GM23338 (cell line): ENCODE results near the gene ITFG1. TPM values are rescaled to one million over a fixed set of nuclear protein-coding genes. Genes with fewer than 3 reads are reported as not detected.

Experiments
- ATAC-seq: fragments of 200-7000 bp; cut with Tn5 transposase; 3 replicates; pipeline ENCODE4 v1.9.1; 2020
- DNase-seq: peaks from one replicate; pipeline ENCODE4 v3.0.0-alpha.2; 2015; ENCODE audit warnings: low spot score
- H2AFZ ChIP-seq: fragments of 200-600 bp; sonication (generic); 2 replicates; pipeline ENCODE4 v1.8.0; 2016; ENCODE audit warnings: antibody characterized with exemption, mild to moderate bottlenecking, moderate library complexity
- H3F3A ChIP-seq: fragments of 200-600 bp; sonication (generic); replicated peaks from 2 replicates; pipeline ENCODE4 v1.8.0; 2017; ENCODE audit warnings: antibody characterized with exemption, mixed run types, low read depth
- H3K27ac ChIP-seq: fragments of 200-600 bp; sonication (generic); 2 replicates; pipeline ENCODE4 v1.6.1; 2016; ENCODE audit warnings: low read depth
- H3K27me3 ChIP-seq: fragments of 200-600 bp; sonication (generic); 2 replicates; pipeline ENCODE4 v1.8.0; 2016; ENCODE audit warnings: mild to moderate bottlenecking, mixed run types, moderate library complexity; ENCODE audit not compliant: insufficient read depth
- H3K36me3 ChIP-seq: fragments of 200-600 bp; sonication (generic); 2 replicates; pipeline ENCODE4 v1.8.0; 2016; ENCODE audit warnings: mild to moderate bottlenecking; ENCODE audit not compliant: insufficient read depth
- H3K4me1 ChIP-seq: fragments of 200-600 bp; sonication (generic); 2 replicates; pipeline ENCODE4 v1.8.0; 2016; ENCODE audit warnings: mild to moderate bottlenecking, moderate library complexity; ENCODE audit not compliant: insufficient read depth
- H3K4me2 ChIP-seq: fragments of 200-600 bp; sonication (generic); 2 replicates; pipeline ENCODE4 v1.7.1; 2017; ENCODE audit warnings: mixed run types
- H3K4me3 ChIP-seq: fragments of 200-600 bp; sonication (generic); 2 replicates; pipeline ENCODE4 v1.6.1; 2016; ENCODE audit warnings: mixed run types
- H3K79me2 ChIP-seq: fragments of 200-600 bp; sonication (generic); replicated peaks from 2 replicates; pipeline ENCODE4 v1.8.0; 2017; ENCODE audit warnings: mild to moderate bottlenecking; ENCODE audit not compliant: insufficient read depth
- H3K9me2 ChIP-seq: fragments of 200-600 bp; sonication (generic); 2 replicates; pipeline ENCODE4 v1.8.0; 2017; ENCODE audit not compliant: insufficient read depth
- H4K20me1 ChIP-seq: fragments of 200-600 bp; sonication (generic); replicated peaks from 2 replicates; pipeline ENCODE4 v1.8.0; 2017; ENCODE audit warnings: mild to moderate bottlenecking; ENCODE audit not compliant: insufficient read depth
- H3K27ac Mint-ChIP-seq: 2 replicates; pipeline ENCODE4 v1.8.0; 2020; ENCODE audit warnings: inconsistent platforms, mild to moderate bottlenecking, moderate library complexity, mixed read lengths
- H3K27me3 Mint-ChIP-seq: 3 replicates; pipeline ENCODE4 v1.8.0; 2022; ENCODE audit warnings: low read depth, mild to moderate bottlenecking, moderate library complexity, mixed read lengths, inconsistent platforms; ENCODE audit not compliant: insufficient read depth, poor library complexity
- H3K36me3 Mint-ChIP-seq: 3 replicates; pipeline ENCODE4 v1.8.0; 2021; ENCODE audit warnings: low read depth, mild to moderate bottlenecking, inconsistent platforms, moderate library complexity, mixed read lengths
- H3K4me1 Mint-ChIP-seq: 3 replicates; pipeline ENCODE4 v1.8.0; 2020; ENCODE audit warnings: mild to moderate bottlenecking, inconsistent platforms, mixed read lengths
- H3K4me3 Mint-ChIP-seq: 3 replicates; pipeline ENCODE4 v1.8.0; 2021; ENCODE audit warnings: moderate library complexity, mild to moderate bottlenecking, inconsistent platforms, mixed read lengths
- H3K9me3 Mint-ChIP-seq: 3 replicates; pipeline ENCODE4 v1.8.0; 2020; ENCODE audit warnings: moderate library complexity, mild to moderate bottlenecking, inconsistent platforms, mixed read lengths
- CREB1 ChIP-seq: fragments of 250-450 bp; sonication (Bioruptor Pico); IDR thresholded peaks from 2 replicates; pipeline ENCODE4 v1.5.0; 2020; ENCODE audit warnings: low read depth, mild to moderate bottlenecking, moderate library complexity
- CTCF ChIP-seq, 2 experiments: fragments of 200-600 bp in 1 of 2; sonication (generic) in 1 of 2; conservative IDR thresholded peaks; 2 replicates each; pipeline versions ENCODE4 v1.5.1 to v1.6.1; 2016 to 2017; ENCODE audit warnings: antibody characterized with exemption in 2 of 2, low read depth in 2 of 2, mild to moderate bottlenecking in 2 of 2, moderate library complexity in 1 of 2
- EZH2 ChIP-seq: fragments of 200-600 bp; sonication (generic); IDR thresholded peaks from one replicate; pipeline ENCODE4 v1.8.0; 2017; ENCODE audit warnings: antibody characterized with exemption, mild to moderate bottlenecking, low read depth; ENCODE audit not compliant: unreplicated experiment
- JUNB ChIP-seq: IDR thresholded peaks from one replicate; pipeline ENCODE4 v1.6.1; 2016; ENCODE audit warnings: antibody characterized with exemption; ENCODE audit not compliant: unreplicated experiment
- NANOG ChIP-seq: IDR thresholded peaks from 2 replicates; pipeline ENCODE4 v1.6.1; 2016; ENCODE audit warnings: antibody characterized with exemption, borderline replicate concordance
- POLR2AphosphoS5 ChIP-seq: IDR thresholded peaks from 2 replicates; pipeline ENCODE4 v1.6.1; 2016; ENCODE audit warnings: antibody characterized with exemption, low read depth
- REST ChIP-seq: IDR thresholded peaks from one replicate; pipeline ENCODE4 v1.6.1; 2018; ENCODE audit warnings: antibody characterized with exemption; ENCODE audit not compliant: unreplicated experiment
- STAT1 ChIP-seq: IDR thresholded peaks from one replicate; pipeline ENCODE4 v1.6.1; 2016; ENCODE audit warnings: antibody characterized with exemption; ENCODE audit not compliant: unreplicated experiment
- ZNF114 ChIP-seq: fragments of 250-450 bp; sonication (Bioruptor Pico); IDR thresholded peaks from 2 replicates; pipeline ENCODE4 v1.5.0; 2020; ENCODE audit warnings: mild to moderate bottlenecking, moderate library complexity
- ZNF331 ChIP-seq: fragments of 250-450 bp; sonication (Bioruptor Pico); IDR thresholded peaks from 2 replicates; pipeline ENCODE4 v1.5.0; 2020; ENCODE audit warnings: low read depth, mild to moderate bottlenecking, moderate library complexity
- ZNF462 ChIP-seq: fragments of 250-450 bp; sonication (Bioruptor Pico); IDR thresholded peaks from 2 replicates; pipeline ENCODE4 v1.5.0; 2020; ENCODE audit warnings: mild to moderate bottlenecking, moderate library complexity
- polyA plus RNA-seq: library from polyadenylated mRNA; unstranded; fragments of >200 nt; fragmentation: Nextera tagmentation; extraction: Ambion mirVana; gene quantifications from 2 replicates; pipeline ENCODE4 v1.2.1, GENCODE V29; 2016
- total RNA-seq: library from RNA; depleted of rRNA; stranded (reverse); fragments of >200 nt; shearing (Covaris generic); gene quantifications from 2 replicates; pipeline ENCODE4 v1.2.3, GENCODE V29; 2014

The ITFG1 gene
- total and polyA plus RNA-seq, 2 experiments from 2014 or later = 18.5 to 26.9 TPM

- ATAC-seq (no peak), DNase-seq (no peak)
- Histone ChIP-seq H3K9me2 (no peaks in the 10 kb centered on the region), H3K4me2 (no peak overlapping the region), H3K4me1 (no peaks in the 10 kb centered on the region), H2AFZ (no peak overlapping the region), H3K4me3 (no peak overlapping the region), H3K36me3 (no peaks in the 10 kb centered on the region), H3K27me3 (no peaks in the 10 kb centered on the region), H4K20me1 (no peaks in the 10 kb centered on the region), H3K79me2 (peaks cover 8% of the 10 kb centered on the region; the same call in 1 of the 2 replicates), H3F3A (no peaks in the 10 kb centered on the region), H3K27ac (no peak overlapping the region)
- Mint-ChIP-seq H3K27me3 (peaks cover 2% of the 10 kb centered on the region), H3K4me3 (no peak overlapping the region), H3K9me3 (no peaks in the 10 kb centered on the region), H3K27ac (no peak overlapping the region), H3K4me1 (peaks cover 12% of the 10 kb centered on the region), H3K36me3 (no peaks in the 10 kb centered on the region)
- no peak for TF ChIP-seq CTCF (conservative IDR thresholded peaks at IDR 0.05; ENCODE audit: low read depth in 2 of 2)
- TF ChIP-seq EZH2 = no peak
- TF ChIP-seq ZNF114 = no peak
- TF ChIP-seq POLR2AphosphoS5 = no peak
- TF ChIP-seq STAT1 = no peak
- no peak for TF ChIP-seq JUNB
- no peak for TF ChIP-seq ZNF331
- TF ChIP-seq CREB1 (CRISPR knock-in tag) = no peak
- TF ChIP-seq NANOG = no peak
Observed at GRCh38 chr16:47127541-47127940, 333.3 kb downstream of the ITFG1 start.

- Histone ChIP-seq H3F3A (no peaks in the 10 kb centered on the region), H2AFZ (no peak overlapping the region), H3K4me2 (no peak overlapping the region), H3K79me2 (0 out of 2 replicates have a peak, but pooled peaks cover 2% of the 10 kb centered on the region), H3K36me3 (no peaks in the 10 kb centered on the region), H3K4me1 (no peaks in the 10 kb centered on the region), H3K27me3 (no peaks in the 10 kb centered on the region), H3K9me2 (no peaks in the 10 kb centered on the region), H3K4me3 (no peak overlapping the region), H4K20me1 (no peaks in the 10 kb centered on the region), H3K27ac (no peak overlapping the region)
- Mint-ChIP-seq H3K4me3 (no peak overlapping the region), H3K27me3 (peaks cover 2% of the 10 kb centered on the region), H3K27ac (no peak overlapping the region), H3K36me3 (no peaks in the 10 kb centered on the region), H3K9me3 (no peaks in the 10 kb centered on the region), H3K4me1 (peaks cover 11% of the 10 kb centered on the region)
- DNase-seq = no peak
- ATAC-seq = no peak
- TF ChIP-seq EZH2 (no peak), ZNF114 (no peak), CREB1 (CRISPR knock-in tag) (no peak), POLR2AphosphoS5 (no peak), JUNB (no peak), ZNF462 (no peak), STAT1 (no peak), REST (no peak)
Observed at GRCh38 chr16:47125757-47126156, 335.1 kb downstream of the ITFG1 start.
